PC-3 (cell line): Measurements from ENCODE around the gene PRUNE1.

Experiments used
- CTCF ChIP-seq: fragments of 300-600 bp; sonication (generic); conservative IDR thresholded peaks from 2 replicates; pipeline ENCODE4 v1.5.1; 2017; ENCODE audit warnings: antibody characterized with exemption, low read depth, mild to moderate bottlenecking, low read length
- EZH2 ChIP-seq: fragments of 300-600 bp; sonication (generic); IDR thresholded peaks from one replicate; pipeline ENCODE4 v1.6.1; 2017; ENCODE audit warnings: antibody characterized with exemption, mild to moderate bottlenecking, low read length; ENCODE audit not compliant: unreplicated experiment

- TF ChIP-seq CTCF (no peak), EZH2 (no peak)
Observed at GRCh38 chr1:150965605-150966004, 42.6 kb upstream of the PRUNE1 start.
